GM19099 (cell line): ENCODE results near the gene DRC1.

Experiments
- POLR2A ChIP-seq: IDR thresholded peaks from 3 replicates; pipeline ENCODE4 v1.6.1; 2011; ENCODE audit warnings: low read depth; ENCODE audit not compliant: insufficient read length; ENCODE audit errors: extremely low read depth

DRC1 gene

DNA sequence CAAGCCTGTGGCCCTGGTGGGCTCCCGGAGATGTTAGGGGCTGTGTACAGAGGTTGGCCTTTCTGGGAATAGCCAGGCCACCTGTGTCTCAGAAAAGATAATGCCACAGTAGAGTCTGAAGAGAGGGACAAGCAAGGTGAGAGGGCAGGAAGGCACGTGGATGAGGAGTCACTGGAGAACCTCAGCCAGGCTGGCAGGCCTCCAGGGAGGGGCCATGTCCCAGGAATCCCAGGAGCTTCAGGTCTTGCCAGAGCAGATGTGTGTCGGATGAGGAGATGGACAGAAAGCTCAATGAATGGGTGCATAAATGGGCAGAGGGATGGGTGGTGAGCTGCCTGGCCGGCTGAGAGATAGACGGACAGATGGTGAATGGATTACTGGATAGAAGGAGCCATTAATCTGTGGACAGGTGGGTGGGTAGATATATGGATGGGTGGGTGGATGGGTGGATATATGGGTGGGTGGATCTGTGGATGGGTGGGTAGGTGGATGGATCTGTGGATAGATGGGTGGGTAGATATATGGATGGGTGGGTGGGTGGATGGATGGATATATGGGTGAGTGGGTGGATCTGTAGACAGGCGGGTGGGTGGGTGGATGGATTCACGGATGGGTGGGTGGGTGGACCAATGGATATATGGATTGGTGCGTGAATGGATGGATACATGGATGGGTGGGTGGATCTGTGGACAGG lies 84.2 kb downstream of the DRC1 start:
- no peak for TF ChIP-seq POLR2A

DNA sequence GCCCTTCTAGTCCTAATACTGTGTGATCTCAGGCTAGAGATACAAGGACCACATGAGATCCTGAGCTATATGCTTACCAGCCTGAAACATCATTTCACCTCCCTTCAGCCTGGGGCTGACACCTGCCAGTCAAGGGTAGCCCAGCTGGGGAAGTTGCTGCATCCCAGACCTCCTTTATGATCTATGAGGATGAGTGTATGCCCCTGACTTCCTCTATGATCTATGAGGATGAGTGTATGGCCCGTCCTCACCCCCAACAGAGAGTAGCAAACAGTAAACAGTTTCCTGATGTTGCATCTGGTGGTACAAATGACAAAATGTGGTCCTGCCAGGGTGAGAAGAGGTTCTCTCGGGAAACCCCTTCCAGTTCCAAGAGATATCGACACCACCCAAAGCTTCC lies 85.1 kb downstream of the DRC1 start:
- no peak for TF ChIP-seq POLR2A

DNA sequence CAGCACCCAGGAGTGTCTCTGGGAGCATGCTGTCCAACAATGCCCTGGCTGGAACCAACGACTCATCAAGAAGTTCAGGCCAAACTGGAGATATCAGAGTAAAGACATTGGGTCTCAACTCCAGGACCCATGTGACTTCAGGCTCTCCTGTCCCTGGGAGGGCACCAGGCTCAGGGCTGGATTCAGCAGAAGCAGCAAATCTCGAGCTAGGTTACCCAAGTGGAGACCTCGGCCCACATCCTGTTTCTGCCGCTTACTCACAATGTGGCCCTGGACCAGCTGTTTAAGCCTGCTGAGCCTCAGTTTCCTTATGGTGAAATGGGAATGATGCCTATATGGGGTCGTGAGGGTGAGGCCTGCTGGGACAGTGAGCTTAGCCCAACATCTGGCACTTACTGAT lies 85.5 kb downstream of the DRC1 start:
- TF ChIP-seq POLR2A, result no peak

DNA sequence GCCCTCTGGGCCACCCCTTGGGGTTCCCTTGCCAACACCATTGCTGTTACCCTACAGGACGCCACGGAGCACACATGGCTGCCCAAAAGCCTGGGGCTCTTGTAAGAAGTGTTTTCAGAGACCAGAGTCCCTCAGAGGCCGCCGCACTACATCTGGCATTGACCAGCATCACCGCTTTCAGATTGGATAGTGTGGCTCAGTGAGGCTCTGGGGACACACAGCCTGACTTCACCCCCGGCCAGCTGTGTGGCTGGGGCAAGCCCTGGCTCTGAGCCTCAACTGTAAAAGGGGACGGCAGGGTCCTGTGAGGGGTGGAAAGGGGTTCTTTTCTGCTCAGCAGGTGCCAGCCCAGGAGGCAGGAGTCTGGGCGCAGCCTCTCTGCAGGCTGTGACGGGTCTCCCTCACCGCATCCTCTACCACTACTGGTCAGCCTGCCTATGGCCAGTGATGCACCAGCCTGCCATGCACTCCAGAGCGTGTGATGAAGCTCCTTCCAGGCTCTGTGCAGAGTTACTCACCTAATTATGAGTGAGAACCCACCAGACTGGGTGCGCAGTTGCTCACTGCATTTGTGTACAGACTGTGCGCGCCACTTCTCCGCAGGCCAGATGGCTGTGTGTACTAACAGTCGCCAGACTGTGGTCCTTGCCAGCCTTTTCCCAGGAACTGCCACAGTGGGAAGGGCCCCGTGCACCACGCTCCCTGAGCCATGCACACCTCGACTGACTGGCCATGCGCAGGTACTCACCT lies 86.9 kb downstream of the DRC1 start:
- no peak for TF ChIP-seq POLR2A

DNA sequence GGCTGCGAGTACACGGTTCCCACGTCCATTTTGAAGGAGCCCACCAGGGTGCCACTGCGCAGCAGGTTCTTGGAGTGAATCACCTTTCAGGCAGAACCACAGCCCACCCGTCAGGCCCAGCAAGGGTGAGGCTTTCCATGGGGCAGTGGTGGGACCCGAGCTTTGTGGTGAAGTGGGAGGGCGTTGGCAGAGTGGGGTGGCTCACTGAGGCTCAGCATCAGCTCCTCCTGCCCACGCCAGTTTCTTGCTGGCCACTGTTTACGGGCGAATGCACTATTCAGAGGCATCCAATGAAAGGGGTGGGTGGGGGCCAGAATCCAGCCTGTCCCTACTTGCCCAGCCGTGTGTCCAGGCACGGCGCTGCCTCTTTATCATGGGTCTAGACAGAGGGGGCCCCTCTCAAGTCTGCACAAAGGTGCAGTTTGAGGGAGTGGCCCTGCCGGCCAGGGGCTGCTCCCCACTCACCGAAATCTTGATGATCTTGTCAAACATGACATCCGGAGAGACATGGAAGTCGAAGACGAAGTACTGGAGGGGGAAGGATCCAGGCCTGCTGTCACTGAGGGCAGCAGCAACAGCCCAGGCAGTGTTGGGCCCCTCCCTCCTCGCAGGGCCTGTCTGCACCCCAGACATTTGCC lies 87.6 kb downstream of the DRC1 start:
- TF ChIP-seq POLR2A, result no peak

DNA sequence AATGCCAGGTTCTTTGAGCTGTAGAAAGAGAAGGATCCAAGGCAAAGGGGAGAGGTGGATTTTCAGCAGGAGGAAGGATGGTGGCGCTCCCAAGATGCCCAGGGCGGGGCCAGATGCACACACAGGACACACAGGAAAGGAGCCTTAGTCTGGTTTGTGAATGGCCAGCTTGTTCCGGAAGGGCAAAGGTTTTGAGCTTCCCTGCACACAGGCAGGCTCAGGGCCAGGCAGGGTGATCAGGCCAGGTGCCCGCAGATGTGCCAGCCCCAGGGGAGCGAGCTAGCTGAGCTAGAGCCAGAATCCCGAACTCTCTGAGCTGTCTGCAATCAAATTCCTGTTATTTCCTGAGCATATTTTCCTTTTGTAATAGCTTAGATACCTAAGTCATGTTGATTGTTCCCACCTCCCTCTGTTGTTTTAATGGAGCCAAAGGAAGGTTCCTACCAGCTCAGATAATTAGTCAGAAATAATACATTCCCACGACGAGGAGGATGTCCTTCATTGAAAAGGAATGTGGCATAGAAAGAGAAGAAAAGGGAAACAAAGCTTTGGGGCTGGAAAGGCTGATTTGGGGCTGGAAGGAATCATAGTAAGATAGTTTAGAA lies 89.9 kb downstream of the DRC1 start:
- no peak for TF ChIP-seq POLR2A

DNA sequence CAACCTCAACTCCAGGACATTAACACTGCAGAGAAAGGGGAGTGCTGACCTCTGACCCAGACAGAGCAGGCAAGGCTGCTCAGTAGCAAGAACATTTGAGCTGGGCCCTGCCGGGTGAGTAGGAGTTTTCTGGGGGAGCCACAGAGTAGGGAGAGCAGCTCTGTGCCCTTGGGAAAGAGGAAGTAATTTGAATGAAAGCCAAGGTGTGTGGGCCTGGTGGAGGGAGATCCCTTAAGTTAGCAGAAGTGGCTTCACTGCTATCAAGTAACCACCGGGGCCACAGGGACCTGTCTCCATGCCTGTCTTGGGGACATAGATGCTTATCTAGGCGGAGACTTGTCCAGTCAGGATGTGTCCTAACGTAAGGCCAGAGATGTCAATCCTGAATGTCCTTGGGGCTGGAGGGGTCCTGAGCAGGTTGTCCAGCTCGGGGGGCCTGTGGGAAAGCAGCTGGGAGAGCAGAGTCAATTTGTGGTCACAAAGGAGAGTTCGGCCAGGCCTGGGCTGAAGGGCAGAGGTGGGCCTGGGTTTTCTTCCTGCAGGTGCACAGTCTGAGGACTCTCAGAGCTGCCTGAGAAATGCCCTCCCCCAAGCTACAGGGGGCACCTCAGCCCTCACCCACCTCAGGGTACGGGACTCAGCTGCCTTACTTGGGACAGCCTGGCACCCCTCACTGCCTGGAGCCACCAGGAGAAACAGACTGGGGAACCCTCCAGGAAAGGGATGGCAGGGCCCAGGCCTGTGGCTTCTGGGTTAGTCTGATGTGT lies 91.2 kb downstream of the DRC1 start:
- TF ChIP-seq POLR2A, result no peak

DNA sequence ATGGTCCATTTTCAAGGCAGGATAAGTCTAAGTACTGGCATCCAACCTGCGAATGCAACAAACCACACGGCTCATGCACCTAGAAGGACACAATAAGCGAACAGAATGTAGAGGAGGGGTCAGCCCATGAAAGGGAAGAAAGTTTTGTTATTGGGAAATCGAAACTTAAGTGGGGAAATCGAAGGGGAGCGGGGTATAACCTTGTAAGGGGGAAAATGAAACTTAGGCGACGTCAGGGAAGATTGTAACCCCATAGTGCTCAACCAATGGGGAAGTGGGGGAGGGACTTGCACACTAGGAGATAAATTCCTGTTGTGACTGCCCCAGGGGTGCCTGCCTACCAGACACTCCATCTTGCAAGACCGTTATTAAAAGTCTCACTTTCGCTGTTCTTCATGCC lies 91.8 kb downstream of the DRC1 start:
- no peak for TF ChIP-seq POLR2A

DNA sequence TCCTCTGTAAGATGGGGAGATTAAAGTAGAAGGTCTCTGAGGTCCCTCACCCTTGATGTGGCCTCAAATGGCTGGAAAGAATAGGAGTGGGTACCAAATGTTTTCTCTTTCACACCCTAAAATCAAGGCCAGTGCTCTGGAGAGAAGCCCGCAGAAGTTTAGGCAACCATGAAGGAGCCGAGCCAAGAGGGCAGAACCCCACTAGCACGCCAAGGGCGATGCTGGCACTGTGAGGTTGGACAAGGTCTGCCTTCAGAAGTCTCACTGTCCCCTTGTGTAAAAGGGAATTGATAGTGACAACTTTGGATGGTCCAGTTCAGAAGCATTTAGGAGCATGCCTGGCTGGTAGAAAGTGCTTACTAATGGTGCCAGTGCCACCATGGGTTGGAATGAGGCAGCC lies 92.5 kb downstream of the DRC1 start:
- TF ChIP-seq POLR2A, result no peak

DNA sequence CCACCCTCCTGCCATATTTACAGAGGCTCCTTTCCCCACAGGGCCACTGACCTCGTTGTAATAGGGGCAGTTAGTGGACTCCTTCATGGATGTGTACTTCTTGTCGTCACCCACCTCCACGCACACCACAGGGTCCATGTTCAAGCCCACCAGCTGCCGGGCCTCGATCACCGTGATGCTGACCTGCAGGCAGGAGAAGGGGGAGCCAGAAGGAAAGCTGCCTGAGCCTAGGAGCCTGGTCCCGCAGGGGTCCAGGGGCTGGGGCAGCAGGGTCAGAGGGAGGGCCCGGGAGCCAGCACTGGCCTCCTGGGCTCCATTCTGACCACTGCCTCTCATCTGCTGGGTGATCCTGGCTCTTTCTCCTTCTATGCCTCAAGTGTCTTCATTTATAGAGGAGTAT lies 93.2 kb downstream of the DRC1 start:
- no peak for TF ChIP-seq POLR2A

DNA sequence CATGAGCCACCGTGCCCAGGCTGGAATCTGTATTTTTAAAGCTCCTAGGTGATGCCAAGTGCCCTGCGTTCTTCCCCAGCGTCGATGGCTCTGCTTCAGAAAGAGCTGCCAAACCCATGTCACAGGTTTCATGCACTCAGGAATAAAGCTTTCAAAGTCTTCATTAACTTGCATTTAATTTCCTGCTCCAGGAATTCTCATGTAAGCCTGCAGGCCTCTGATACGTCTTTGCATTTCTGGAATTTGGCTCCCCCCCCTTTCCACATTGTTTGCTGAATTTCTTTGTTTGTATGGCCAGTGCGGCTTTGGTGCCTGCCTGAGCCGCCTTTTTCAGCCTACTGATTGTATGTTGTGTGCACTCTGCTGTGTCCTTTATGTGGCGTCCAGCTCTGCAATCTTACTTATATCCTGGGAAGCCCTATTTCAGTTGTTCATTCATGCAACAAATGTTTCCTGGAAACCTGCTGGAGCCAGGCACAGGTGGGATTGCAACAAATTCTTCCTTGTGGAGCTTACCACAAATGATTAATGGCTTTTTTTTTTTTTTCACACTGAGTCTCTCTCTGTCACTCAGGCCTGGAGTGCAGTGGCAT lies 94.1 kb downstream of the DRC1 start:
- TF ChIP-seq POLR2A, result no peak

DNA sequence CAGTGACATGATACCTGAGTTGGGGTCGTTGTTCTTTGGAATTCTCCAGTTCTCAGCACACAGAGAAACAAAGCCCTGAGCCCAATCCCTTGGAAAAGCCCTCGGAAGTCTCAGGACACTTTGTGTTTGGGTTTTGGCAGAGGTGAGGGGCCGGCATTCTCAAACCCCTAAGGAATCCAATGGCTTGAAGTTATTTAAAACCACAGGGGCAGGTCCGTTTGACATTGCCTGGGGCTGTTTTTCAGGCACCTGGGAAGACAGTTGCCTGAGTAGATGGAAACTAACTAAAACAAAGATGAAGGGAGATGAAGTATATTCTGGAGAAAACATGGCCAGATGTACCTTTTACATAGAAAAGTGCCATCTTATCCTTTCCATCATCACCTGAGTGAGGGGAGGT lies 98.7 kb downstream of the DRC1 start:
- TF ChIP-seq POLR2A, result no peak

DNA sequence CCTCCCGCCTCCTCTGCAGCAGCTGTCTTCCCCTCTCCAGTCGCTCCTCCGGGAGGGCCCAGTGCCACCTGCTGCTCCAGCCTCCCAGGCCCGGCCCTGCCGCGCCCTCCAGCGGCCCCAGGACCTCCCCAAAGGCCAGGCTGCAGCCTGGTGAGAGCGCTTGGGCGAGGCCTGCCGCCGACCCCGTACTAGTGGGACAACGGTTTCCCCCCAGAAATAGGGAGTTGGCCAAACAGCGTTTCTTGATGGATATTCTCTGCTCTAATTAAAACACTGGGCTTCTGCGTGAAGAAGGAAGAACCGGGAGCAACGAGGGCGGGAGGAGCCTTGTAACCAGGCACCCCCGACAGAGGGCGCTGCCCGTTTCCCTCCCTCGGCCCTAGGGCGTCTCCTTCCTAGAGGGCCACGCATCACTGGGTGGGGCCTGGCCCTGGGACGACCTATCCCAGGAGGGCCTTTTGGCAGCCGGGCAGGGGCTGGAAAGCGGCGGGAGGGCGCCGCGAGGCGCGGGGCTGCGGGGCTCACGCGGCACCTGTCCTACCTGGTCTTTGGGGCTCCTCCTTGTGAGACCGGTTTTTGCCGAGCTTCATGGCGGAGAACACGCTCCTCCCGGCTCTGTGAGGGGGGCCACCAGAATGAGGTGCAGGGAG lies 101.6 kb downstream of the DRC1 start:
- peak; percentile 17 for TF ChIP-seq POLR2A

DNA sequence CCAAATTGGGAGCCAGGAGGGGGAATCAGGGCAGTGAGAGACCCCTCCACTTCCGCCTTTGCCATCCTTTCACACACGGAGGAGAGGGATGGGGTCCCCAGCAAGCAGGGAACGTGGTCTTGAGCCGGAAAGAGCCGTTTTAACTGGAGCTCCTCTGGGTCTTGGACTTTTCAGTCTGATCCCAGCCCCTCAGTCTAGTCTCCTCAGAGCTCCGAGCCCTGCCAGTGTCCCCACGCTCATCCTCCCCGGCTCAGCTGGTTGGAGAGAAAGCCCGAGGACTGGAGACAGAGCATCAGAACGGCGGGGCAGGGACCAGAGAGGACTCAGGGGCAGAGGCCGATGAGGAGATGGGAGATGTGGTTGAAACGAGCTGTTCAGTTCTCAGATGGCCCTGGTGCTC lies 102.3 kb downstream of the DRC1 start:
- no peak for TF ChIP-seq POLR2A
